PC-3 (cell line): ENCODE results near the gene NDUFB6.
"Not testable (repeated sequence)": the region's sequence is repeated elsewhere in the genome, so short reads cannot be mapped to it uniquely, and the experiment has no call there.

Experiments
- CTCF ChIP-seq: fragments of 300-600 bp; sonication (generic); conservative IDR thresholded peaks from 2 replicates; pipeline ENCODE4 v1.5.1; 2017; ENCODE audit warnings: antibody characterized with exemption, low read depth, mild to moderate bottlenecking, low read length
- EZH2phosphoT487 ChIP-seq: fragments of 300-600 bp; sonication (generic); IDR thresholded peaks from 2 replicates; pipeline ENCODE4 v1.6.1; 2018; ENCODE audit warnings: mild to moderate bottlenecking, antibody characterized with exemption, low read length, borderline replicate concordance

DNA sequence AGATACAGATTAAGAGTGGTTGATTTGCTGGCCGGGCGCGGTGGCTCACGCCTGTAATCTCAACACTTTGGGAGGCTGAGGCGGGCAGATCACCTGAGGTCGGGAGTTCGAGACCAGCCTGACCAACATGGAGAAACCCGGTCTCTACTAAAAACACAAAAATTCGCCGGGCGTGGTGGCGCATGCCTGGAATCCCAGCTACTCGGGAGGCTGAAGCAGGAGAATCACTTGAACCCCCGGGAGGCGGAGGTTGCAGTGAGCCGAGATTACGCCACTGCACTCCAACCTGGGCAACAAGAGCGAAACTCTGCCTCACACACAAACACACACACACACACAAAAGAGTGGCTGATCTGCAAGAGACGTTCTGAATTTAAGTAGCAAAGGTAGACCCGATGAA lies 24.7 kb downstream of the NDUFB6 start:
- not testable (repeated sequence) for TF ChIP-seq CTCF, EZH2phosphoT487
